SJCRH30 (cell line): ENCODE measurements around the gene SETD3. TPM values are rescaled to one million over a fixed set of nuclear protein-coding genes. Genes with fewer than 3 reads are reported as not detected.
"Not testable (repeated sequence)": the region's sequence is repeated elsewhere in the genome, so short reads cannot be mapped to it uniquely, and the experiment has no call there.

ENCODE experiments used
- DNase-seq, 2 experiments: peaks; one replicate each; pipeline ENCODE4 v3.0.0-alpha.2; 2015 to 2020
- H3K27ac ChIP-seq: fragments of 250-450 bp; sonication (Bioruptor Pico); 2 replicates; pipeline ENCODE4 v1.5.1; 2020; ENCODE audit warnings: mild to moderate bottlenecking, moderate library complexity
- H3K27me3 ChIP-seq: fragments of 250-450 bp; sonication (Bioruptor Pico); 2 replicates; pipeline ENCODE4 v1.5.1; 2020; ENCODE audit warnings: mild to moderate bottlenecking, moderate library complexity
- H3K36me3 ChIP-seq: fragments of 250-450 bp; sonication (Bioruptor Pico); 2 replicates; pipeline ENCODE4 v1.5.1; 2020; ENCODE audit warnings: mild to moderate bottlenecking, moderate library complexity
- H3K4me1 ChIP-seq: fragments of 250-450 bp; sonication (Bioruptor Pico); 2 replicates; pipeline ENCODE4 v1.5.1; 2020; ENCODE audit warnings: mild to moderate bottlenecking, moderate library complexity
- H3K4me3 ChIP-seq: fragments of 250-450 bp; sonication (Bioruptor Pico); 2 replicates; pipeline ENCODE4 v1.5.1; 2020; ENCODE audit warnings: mild to moderate bottlenecking, moderate library complexity
- H3K9me3 ChIP-seq: fragments of 250-450 bp; sonication (Bioruptor Pico); replicated peaks from 2 replicates; pipeline ENCODE4 v1.5.1; 2020; ENCODE audit warnings: mild to moderate bottlenecking, moderate library complexity
- total RNA-seq: library from RNA; depleted of rRNA; stranded (reverse); fragments of >200 nt; shearing (Covaris generic); gene quantifications from 2 replicates; pipeline ENCODE4 v1.2.3, GENCODE V29; 2014; rRNA removed

Gene SETD3
- total RNA-seq, 1 experiment from 2014 or later = 79.4 TPM

GRCh38 chr14:99354166-99354875, 126.3 kb downstream of the SETD3 start:
- Histone ChIP-seq H3K4me1 (peaks cover 14% of the 10 kb centered on the region), H3K9me3 (no peaks in the 10 kb centered on the region), H3K36me3 (no peaks in the 10 kb centered on the region), H3K27ac (no peak overlapping the region), H3K27me3 (no peaks in the 10 kb centered on the region), H3K4me3 (no peak overlapping the region)
- DNase-seq = no peak

- Histone ChIP-seq H3K9me3 (no peaks in the 10 kb centered on the region), H3K4me3 (no peak overlapping the region), H3K27me3 (no peaks in the 10 kb centered on the region), H3K36me3 (no peaks in the 10 kb centered on the region), H3K27ac (no peak overlapping the region), H3K4me1 (peaks cover 20% of the 10 kb centered on the region)
- no peak for DNase-seq
Measured at GRCh38 chr14:99352688-99353280, 127.9 kb downstream of the SETD3 start.

GRCh38 chr14:99351166-99352007, 129.3 kb downstream of the SETD3 start:
- Histone ChIP-seq H3K36me3 (no peaks in the 10 kb centered on the region), H3K27ac (no peak overlapping the region), H3K4me3 (no peak overlapping the region), H3K27me3 (no peaks in the 10 kb centered on the region), H3K9me3 (no peaks in the 10 kb centered on the region), H3K4me1 (peaks cover 30% of the 10 kb centered on the region)
- DNase-seq = no peak

- no peaks in the 10 kb centered on the region for H3K9me3 ChIP-seq
- peaks cover 30% of the 10 kb centered on the region for H3K4me1 ChIP-seq
- DNase-seq = no peak
Measured at GRCh38 chr14:99350751-99351150, 129.9 kb downstream of the SETD3 start.

GRCh38 chr14:99349721-99350495, 130.8 kb downstream of the SETD3 start:
- peaks cover 37% of the 10 kb centered on the region for H3K4me1 ChIP-seq
- no peaks in the 10 kb centered on the region; the same call in 1 of the 2 replicates for H3K27me3 ChIP-seq
- no peak overlapping the region for H3K4me3 ChIP-seq
- no peaks in the 10 kb centered on the region for H3K9me3 ChIP-seq
- H3K27ac ChIP-seq = peak overlapping the region; percentile 17
- H3K36me3 ChIP-seq = no peaks in the 10 kb centered on the region
- DNase-seq = no peak

More at GRCh38 chr14:99350751-99351150, 129.9 kb downstream of the SETD3 start:
- Histone ChIP-seq H3K4me3 (no peak overlapping the region), H3K27ac (no peak overlapping the region), H3K27me3 (no peaks in the 10 kb centered on the region), H3K36me3 (no peaks in the 10 kb centered on the region)

GRCh38 chr14:99348816-99349614, 131.6 kb downstream of the SETD3 start:
- H3K27ac ChIP-seq = peak overlapping the region; percentile 17
- H3K4me3 ChIP-seq = no peak overlapping the region
- peaks cover 37% of the 10 kb centered on the region for H3K4me1 ChIP-seq
- H3K36me3 ChIP-seq = no peaks in the 10 kb centered on the region
- no peaks in the 10 kb centered on the region for H3K9me3 ChIP-seq
- no peaks in the 10 kb centered on the region; the same call in 1 of the 2 replicates for H3K27me3 ChIP-seq
- DNase-seq = peak; percentile 31 to 32

- not testable (repeated sequence) for H3K36me3 ChIP-seq, H3K9me3 ChIP-seq, H3K4me3 ChIP-seq, H3K27ac ChIP-seq, H3K27me3 ChIP-seq, DNase-seq
- H3K4me1 ChIP-seq = peaks cover 37% of the 10 kb centered on the region
Measured at GRCh38 chr14:99348231-99348630, 132.4 kb downstream of the SETD3 start.

Other genes starting within 250 kb of the SETD3 start
- 1.7 and 2.2 TPM in 2 replicates for gene BCL11B, start 208.7 kb downstream of the SETD3 start, total RNA-seq
- gene CCNK, start 550 bp upstream of the SETD3 start, total RNA-seq = 17.5 and 18.6 TPM in 2 replicates
- gene CCDC85C, start 123.3 kb upstream of the SETD3 start, total RNA-seq = 12.2 and 12.9 TPM in 2 replicates
- not detected in 2 replicates for gene HHIPL1, start 164.3 kb upstream of the SETD3 start, total RNA-seq
- 0.08 and 0.10 TPM in 2 replicates for gene CYP46A1, start 203.4 kb upstream of the SETD3 start, total RNA-seq